HepG2 (cell line): ENCODE results near the gene COL8A2. TPM values are rescaled to one million over a fixed set of nuclear protein-coding genes. Genes with fewer than 3 reads are reported as not detected.

ENCODE experiments used
- ATAC-seq: fragments of 200-7000 bp; cut with Tn5 transposase; 3 replicates; pipeline ENCODE4 v1.9.1; 2020; ENCODE audit warnings: mild to moderate bottlenecking, moderate library complexity
- BruUV-seq: library from RNA; stranded (reverse); fragments of 400-500 nt; replicated peaks from 2 replicates; lab custom pipeline; 2021; lab: Mats Ljungman, UMichigan
- CTCF ChIA-PET: fragments of 300-600 bp; formaldehyde crosslinking; extraction: SDS; loops from one replicate; lab custom pipeline; 2021; ENCODE audit warnings: low total read pairs, inconsistent platforms, low intra/inter-chr PET ratio; lab: Yijun Ruan, JAX
- POLR2A ChIA-PET: fragments of 350-600 bp; sonication (Branson Sonifier 250); formaldehyde crosslinking; loops from one replicate; lab custom pipeline; 2020; ENCODE audit warnings: antibody characterized with exemption, inconsistent platforms; lab: Yijun Ruan, JAX
- DNase-seq: peaks from one replicate; pipeline ENCODE4 v3.0.0-alpha.2; 2015; ENCODE audit warnings: low spot score
- FAIRE-seq: peaks from 3 replicates; lab custom pipeline; 2011; peaks lifted over from hg19 to GRCh38; lab: Jason Lieb, UNC
- H2AFZ ChIP-seq: one replicate; pipeline ENCODE4 v1.6.1; 2011; ENCODE audit warnings: low read length, inconsistent platforms
- H3K27ac ChIP-seq: fragments of 300-600 bp; 3 replicates; pipeline ENCODE4 v1.8.0; 2011; ENCODE audit warnings: mixed run types, mild to moderate bottlenecking, mixed read lengths, low read length, inconsistent platforms; ENCODE audit not compliant: insufficient read depth; ENCODE audit errors: extremely low read length
- H3K27me3 ChIP-seq, 2 experiments: fragments of 200-600 bp in 1 of 2; 2 replicates in 1 of 2; 3 replicates in 1 of 2; pipeline versions ENCODE4 v1.6.0 to v1.8.0; 2011; ENCODE audit warnings: low read length in 2 of 2, mild to moderate bottlenecking in 2 of 2, moderate library complexity in 2 of 2, inconsistent platforms in 1 of 2; ENCODE audit not compliant: insufficient read depth in 2 of 2, control insufficient read depth in 1 of 2
- H3K36me3 ChIP-seq, 2 experiments: fragments of 200-600 bp in 1 of 2; replicated peaks in 1 of 2; 2 replicates in 1 of 2; 3 replicates in 1 of 2; pipeline versions ENCODE4 v1.5.1 to v1.8.0; 2011; ENCODE audit warnings: low read length in 2 of 2, inconsistent platforms in 1 of 2; ENCODE audit not compliant: insufficient read depth in 2 of 2, control insufficient read depth in 1 of 2
- H3K4me1 ChIP-seq: 2 replicates; pipeline ENCODE4 v1.5.1; 2012; ENCODE audit warnings: low read length, inconsistent platforms; ENCODE audit not compliant: insufficient read depth
- H3K4me2 ChIP-seq: 2 replicates; pipeline ENCODE4 v1.6.0; 2011; ENCODE audit warnings: low read depth, low read length, inconsistent platforms
- H3K4me3 ChIP-seq, 3 experiments: fragments of 200-600 bp in 1 of 3; sonication (generic), shearing (Covaris generic) in 1 of 3; replicated peaks in 1 of 3; 2 replicates each; pipeline ENCODE4 v1.5.1; 2011 to 2016; ENCODE audit warnings: low read length in 3 of 3, inconsistent platforms in 2 of 3, low read depth in 2 of 3, mild to moderate bottlenecking in 2 of 3, control low read depth in 1 of 3, mixed read lengths in 1 of 3; ENCODE audit not compliant: insufficient read depth in 1 of 3
- H3K79me2 ChIP-seq: one replicate; pipeline ENCODE4 v1.6.1; 2011; ENCODE audit warnings: low read length, inconsistent platforms; ENCODE audit not compliant: insufficient read depth
- H3K9ac ChIP-seq: 2 replicates; pipeline ENCODE4 v1.6.0; 2011; ENCODE audit warnings: mild to moderate bottlenecking, low read depth, low read length, inconsistent platforms; ENCODE audit not compliant: insufficient read depth
- H3K9me3 ChIP-seq: 2 replicates; pipeline ENCODE4 v1.5.1; 2012; ENCODE audit warnings: mild to moderate bottlenecking, low read length
- H4K20me1 ChIP-seq: 2 replicates; pipeline ENCODE4 v1.6.0; 2011; ENCODE audit warnings: inconsistent platforms, mild to moderate bottlenecking, low read length, moderate library complexity; ENCODE audit not compliant: insufficient read depth
- HOXA7 ChIP-seq: sonication (generic); formaldehyde crosslinking; IDR thresholded peaks from 2 replicates; pipeline ENCODE4 v1.8.1; 2022; ENCODE audit warnings: mild to moderate bottlenecking, missing genetic modification reagents, moderate library complexity
- SALL2 ChIP-seq: sonication (generic); formaldehyde crosslinking; IDR thresholded peaks from 2 replicates; pipeline ENCODE4 v1.8.1; 2023; ENCODE audit warnings: mild to moderate bottlenecking, missing genetic modification reagents, inconsistent platforms
- TBX2 ChIP-seq: sonication (generic); formaldehyde crosslinking; IDR thresholded peaks from 2 replicates; pipeline ENCODE4 v1.5.0; 2020; ENCODE audit warnings: missing genetic modification reagents, mild to moderate bottlenecking, borderline replicate concordance
- TCF7L2 ChIP-seq: IDR thresholded peaks from 2 replicates; pipeline ENCODE4 v1.6.1; 2011; ENCODE audit warnings: mild to moderate bottlenecking, low read depth, low read length, moderate library complexity
- ZNF24 ChIP-seq: fragments of 450-650 bp; IDR thresholded peaks from 2 replicates; pipeline ENCODE4 v1.6.1; 2017; ENCODE audit warnings: antibody characterized with exemption, mild to moderate bottlenecking
- ZNF768 ChIP-seq: sonication (generic); formaldehyde crosslinking; IDR thresholded peaks from 2 replicates; pipeline ENCODE4 v1.4.0; 2020; ENCODE audit warnings: missing genetic modification reagents
- WGBS: methylation state at CpG from one replicate; pipeline ENCODE4 v1.1.6; 2017; ENCODE audit warnings: low lambda C conversion rate; 5-methylcytosine and 5-hydroxymethylcytosine counted together
- in situ Hi-C: cut with HindIII; loops from 2 replicates; pipeline ENCODE4 v1.10.0; 2017; ENCODE audit warnings: low pct_unique_long_range_greater_than_20kb; ENCODE audit not compliant: extremely low pct_ligation_motif_present
- intact Hi-C: fragments of 100-400 bp; cut with micrococcal nuclease; formaldehyde crosslinking; loops from one replicate; pipeline ENCODE4 v1.10.0; 2022; ENCODE audit not compliant: unreplicated experiment
- polyA plus RNA-seq, 8 experiments: library from polyadenylated mRNA; depleted of rRNA in 3 of 8; stranded (reverse) in 7 of 8; unstranded in 1 of 8; fragments of >200 nt; fragmentation: Illumina TruSeq in 4 of 8; extraction: Trizol in 4 of 8; gene quantifications; 2 replicates each; pipeline versions ENCODE4 v1.2.1 to v1.2.3, GENCODE V29; 2011 to 2016; ENCODE audit warnings: low read depth in 4 of 8, missing spikeins in 1 of 8, mixed read lengths in 1 of 8; ENCODE audit not compliant: insufficient read depth in 1 of 8
- total RNA-seq, 5 experiments: library from RNA; depleted of rRNA; stranded (reverse); fragments of >200 nt; fragmentation: Illumina TruSeq; extraction: Trizol; gene quantifications; 2 replicates each; pipeline ENCODE4 v1.2.3, GENCODE V29; 2016; ENCODE audit warnings: low read depth in 1 of 5
- TF ChIP-seq, protein P1 (sequence below): sonication (generic); formaldehyde crosslinking; IDR thresholded peaks from 2 replicates; pipeline ENCODE4 v1.4.0; 2020; ENCODE audit warnings: mild to moderate bottlenecking, missing genetic modification reagents

The COL8A2 gene
- total and polyA plus RNA-seq, 2 of the 13 experiments (the other 11 are each of a cell fraction or from before 2014, with no cell fraction given) = 0.13 to 0.24 TPM

- TF ChIP-seq, protein P1, sequence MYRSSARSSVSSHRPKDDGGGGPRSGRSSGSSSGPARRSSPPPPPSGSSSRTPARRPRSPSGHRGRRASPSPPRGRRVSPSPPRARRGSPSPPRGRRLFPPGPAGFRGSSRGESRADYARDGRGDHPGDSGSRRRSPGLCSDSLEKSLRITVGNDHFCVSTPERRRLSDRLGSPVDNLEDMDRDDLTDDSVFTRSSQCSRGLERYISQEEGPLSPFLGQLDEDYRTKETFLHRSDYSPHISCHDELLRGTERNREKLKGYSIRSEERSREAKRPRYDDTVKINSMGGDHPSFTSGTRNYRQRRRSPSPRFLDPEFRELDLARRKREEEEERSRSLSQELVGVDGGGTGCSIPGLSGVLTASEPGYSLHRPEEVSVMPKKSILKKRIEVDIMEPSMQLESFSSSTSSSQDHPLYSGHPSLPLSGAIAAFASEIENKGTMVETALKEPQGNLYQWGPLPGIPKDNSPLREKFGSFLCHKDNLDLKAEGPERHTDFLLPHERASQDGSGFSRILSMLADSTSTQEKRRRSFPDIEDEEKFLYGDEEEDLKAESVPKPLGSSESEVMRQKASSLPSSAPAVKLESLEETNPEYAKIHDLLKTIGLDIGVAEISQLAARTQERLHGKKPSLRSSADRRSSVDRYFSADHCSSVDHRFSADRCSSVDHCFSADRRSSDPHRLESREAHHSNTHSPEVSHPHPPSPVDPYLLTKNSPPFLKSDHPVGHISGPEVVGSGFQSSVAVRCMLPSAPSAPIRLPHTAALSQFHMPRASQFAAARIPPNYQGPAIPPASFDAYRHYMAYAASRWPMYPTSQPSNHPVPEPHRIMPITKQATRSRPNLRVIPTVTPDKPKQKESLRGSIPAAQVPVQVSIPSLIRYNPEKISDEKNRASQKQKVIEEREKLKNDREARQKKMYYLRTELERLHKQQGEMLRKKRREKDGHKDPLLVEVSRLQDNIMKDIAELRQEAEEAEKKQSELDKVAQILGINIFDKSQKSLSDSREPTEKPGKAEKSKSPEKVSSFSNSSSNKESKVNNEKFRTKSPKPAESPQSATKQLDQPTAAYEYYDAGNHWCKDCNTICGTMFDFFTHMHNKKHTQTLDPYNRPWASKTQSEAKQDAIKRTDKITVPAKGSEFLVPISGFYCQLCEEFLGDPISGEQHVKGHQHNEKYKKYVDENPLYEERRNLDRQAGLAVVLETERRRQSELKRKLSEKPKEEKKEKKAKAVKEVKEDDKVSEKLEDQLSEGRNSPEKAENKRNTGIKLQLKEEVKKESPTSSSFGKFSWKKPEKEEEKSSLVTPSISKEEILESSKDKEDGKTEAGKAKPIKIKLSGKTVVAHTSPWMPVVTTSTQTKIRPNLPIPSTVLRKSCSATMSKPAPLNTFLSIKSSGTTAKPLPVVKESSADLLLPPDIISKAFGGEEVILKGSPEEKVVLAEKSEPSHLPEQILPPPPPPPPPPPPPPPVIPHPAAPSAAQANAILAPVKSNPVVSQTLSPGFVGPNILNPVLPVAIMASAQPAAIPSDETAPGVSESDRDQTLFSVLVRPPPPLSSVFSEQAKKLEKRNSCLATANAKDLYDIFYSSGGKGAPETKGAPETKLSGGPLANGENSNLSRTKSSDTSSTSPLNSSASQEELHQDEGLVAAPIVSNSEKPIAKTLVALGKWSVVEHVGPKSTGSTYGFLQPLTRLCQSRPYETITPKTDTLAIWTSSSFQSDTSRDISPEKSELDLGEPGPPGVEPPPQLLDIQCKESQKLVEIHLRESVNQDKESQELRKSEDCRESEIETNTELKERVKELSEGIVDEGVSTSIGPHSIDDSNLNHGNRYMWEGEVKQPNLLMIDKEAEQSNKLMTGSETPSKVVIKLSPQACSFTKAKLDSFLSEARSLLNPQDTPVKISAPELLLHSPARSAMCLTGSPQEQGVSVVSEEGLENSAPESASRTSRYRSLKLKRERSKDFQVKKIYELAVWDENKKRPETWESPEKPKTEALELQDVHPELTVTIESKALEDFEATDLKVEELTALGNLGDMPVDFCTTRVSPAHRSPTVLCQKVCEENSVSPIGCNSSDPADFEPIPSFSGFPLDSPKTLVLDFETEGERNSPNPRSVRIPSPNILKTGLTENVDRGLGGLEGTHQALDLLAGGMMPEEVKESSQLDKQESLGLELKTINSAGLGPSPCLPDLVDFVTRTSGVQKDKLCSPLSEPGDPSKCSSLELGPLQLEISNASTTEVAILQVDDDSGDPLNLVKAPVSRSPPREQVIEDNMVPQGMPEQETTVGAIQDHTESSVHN (CRISPR knock-in tag) = no peak
- no peak for TF ChIP-seq SALL2
- no peak for TF ChIP-seq TCF7L2
- no peak for TF ChIP-seq ZNF768 (CRISPR knock-in tag)
Measured at GRCh38 chr1:36163426-36163825, 38.4 kb upstream of the COL8A2 start (continued).

DNA sequence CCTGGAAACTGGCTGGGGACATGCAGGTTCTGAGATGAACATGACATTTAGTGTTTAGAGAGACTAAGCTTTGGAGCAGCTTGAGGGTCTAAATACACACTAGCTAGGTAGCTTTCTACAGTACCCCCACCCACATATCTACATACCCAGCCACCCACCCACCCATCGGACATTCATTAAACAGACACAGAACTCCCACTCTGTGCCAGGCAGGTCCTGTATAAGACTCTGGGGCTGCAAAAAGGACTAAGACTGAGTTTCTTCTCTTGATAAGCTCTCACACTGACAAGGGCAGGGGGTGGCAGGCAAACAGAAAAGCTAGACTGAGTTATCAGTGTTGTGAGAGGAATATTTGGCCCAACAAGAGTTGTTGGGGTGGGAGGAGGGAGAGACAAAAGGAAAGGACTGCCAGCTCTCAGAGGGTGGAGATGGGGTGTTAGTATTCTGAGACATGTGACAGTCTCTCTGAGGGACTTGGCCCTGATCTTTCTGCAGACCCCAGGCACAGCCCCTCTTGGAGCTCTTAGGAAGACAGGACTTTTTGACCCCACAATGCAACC, 37.7 kb upstream of the COL8A2 start:
- DNase-seq (no peak), FAIRE-seq (no peak), ATAC-seq (no peak)
- CTCF ChIA-PET = no interaction called here
- Histone ChIP-seq H3K79me2 (peaks cover under 1% of the 10 kb centered on the region), H3K27ac (no peak overlapping the region), H3K9ac (no peak overlapping the region), H3K4me1 (peaks cover 25% of the 10 kb centered on the region), H3K9me3 (no peaks in the 10 kb centered on the region), H3K4me2 (no peak overlapping the region), H3K27me3 (no peaks in the 10 kb centered on the region), H3K4me3 (no peak overlapping the region), H4K20me1 (no peaks in the 10 kb centered on the region), H3K36me3 (no peaks in the 10 kb centered on the region; a peak in 1 of 5 replicates), H2AFZ (no peak overlapping the region)
- POLR2A ChIA-PET = no interaction called here
- BruUV-seq = no TSS peak
- TF ChIP-seq HOXA7 = no peak
- no peak for TF ChIP-seq TBX2 (CRISPR knock-in tag)
- TF ChIP-seq ZNF24 = no peak
- in situ Hi-C loops (no loop called here), intact Hi-C loops (no loop called here)
- WGBS = 100% methylated on average over 1 of the region's 1 CpG
